ENCODE measurements around the gene FUT7. TPM values are rescaled to one million over a fixed set of nuclear protein-coding genes. Genes with fewer than 3 reads are reported as not detected.

The FUT7 gene
- total and polyA plus RNA-seq, 2 of the 13 experiments (the other 11 are each of a cell fraction or from before 2014, with no cell fraction given): 0.05 TPM; not detected in 1

DNA sequence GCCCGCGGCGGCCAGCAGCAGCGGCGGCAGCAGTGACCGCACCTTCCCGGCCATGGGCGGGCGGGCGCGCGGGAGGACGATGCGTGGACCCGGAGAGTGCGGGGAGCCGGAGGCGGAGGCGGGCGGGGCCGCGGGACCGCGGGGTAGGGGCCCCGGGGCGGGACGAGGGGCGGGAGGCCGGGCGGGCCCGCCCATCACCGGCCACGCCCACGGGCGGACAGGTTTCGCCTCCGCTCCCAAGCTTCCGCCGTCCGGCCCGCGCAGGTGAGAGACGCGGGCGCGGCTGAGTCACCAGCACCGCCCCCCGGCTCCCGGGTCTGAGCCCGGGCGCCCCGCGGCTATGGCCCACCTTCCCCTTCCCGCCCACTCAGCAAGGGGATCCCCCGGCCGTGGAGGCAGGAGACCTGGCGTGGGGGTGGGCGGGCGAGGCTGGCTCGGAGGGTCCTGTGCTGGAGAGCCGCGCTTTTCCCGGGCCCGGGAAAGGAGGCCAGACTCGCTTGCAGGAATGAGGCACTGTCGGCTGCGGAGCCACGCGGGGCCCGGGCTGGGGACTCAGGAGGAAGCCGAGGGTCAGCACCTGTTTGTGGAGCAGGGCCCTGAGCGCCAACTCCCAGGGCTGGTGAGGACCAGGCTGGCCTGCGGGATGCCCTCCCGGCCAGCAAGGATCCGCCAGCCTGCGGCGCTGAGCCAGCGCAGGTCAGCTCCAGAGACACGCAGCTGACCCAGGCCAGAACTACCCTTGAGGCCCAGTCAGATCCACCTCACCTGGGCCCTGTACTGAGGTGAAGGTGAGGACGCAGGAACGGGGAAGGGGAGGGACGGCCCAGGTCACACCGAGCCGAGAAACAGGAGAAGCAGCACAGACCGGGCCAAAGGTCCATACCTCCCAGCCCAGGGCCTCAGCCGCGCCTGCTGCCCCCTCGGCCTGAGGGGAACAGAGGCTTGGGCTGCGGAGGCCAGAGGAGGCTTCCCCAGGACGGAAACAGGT is 22.4 kb upstream of the FUT7 start, which contains the start of gene ENTPD2 (continued):
- peak in 1 of 2 experiments; percentile 62; a peak in 1 of 4 replicates for TF ChIP-seq KLF16 (CRISPR knock-in tag; IDR thresholded peaks at IDR 0.05)
- peak; percentile 85 for TF ChIP-seq ZFY (CRISPR knock-in tag; IDR thresholded peaks at IDR 0.05)
- peak; percentile 78 for TF ChIP-seq ZNF441 (CRISPR knock-in tag; IDR thresholded peaks at IDR 0.05; ENCODE audit: borderline replicate concordance)
- 0 out of 2 replicates have a peak, but pooled peaks have one; percentile 13 for TF ChIP-seq HHEX (CRISPR knock-in tag; IDR thresholded peaks at IDR 0.05)
- TF ChIP-seq SIN3A (IDR thresholded peaks at IDR 0.05; ENCODE audit: borderline replicate concordance, low read depth, low read length): peak; percentile 63; the same call in 1 of the 2 replicates
- 0 out of 2 replicates have a peak, but pooled peaks have one; percentile 56 for TF ChIP-seq ZNF709 (CRISPR knock-in tag; IDR thresholded peaks at IDR 0.05)
- 0 out of 2 replicates have a peak, but pooled peaks have one; percentile 10 for TF ChIP-seq PHF20 (CRISPR knock-in tag; IDR thresholded peaks at IDR 0.05)
- TF ChIP-seq IKZF4 (CRISPR knock-in tag; IDR thresholded peaks at IDR 0.05; ENCODE audit: borderline replicate concordance, low read depth, not compliant biosample characterization): peak; percentile 8
- TF ChIP-seq, protein P1, sequence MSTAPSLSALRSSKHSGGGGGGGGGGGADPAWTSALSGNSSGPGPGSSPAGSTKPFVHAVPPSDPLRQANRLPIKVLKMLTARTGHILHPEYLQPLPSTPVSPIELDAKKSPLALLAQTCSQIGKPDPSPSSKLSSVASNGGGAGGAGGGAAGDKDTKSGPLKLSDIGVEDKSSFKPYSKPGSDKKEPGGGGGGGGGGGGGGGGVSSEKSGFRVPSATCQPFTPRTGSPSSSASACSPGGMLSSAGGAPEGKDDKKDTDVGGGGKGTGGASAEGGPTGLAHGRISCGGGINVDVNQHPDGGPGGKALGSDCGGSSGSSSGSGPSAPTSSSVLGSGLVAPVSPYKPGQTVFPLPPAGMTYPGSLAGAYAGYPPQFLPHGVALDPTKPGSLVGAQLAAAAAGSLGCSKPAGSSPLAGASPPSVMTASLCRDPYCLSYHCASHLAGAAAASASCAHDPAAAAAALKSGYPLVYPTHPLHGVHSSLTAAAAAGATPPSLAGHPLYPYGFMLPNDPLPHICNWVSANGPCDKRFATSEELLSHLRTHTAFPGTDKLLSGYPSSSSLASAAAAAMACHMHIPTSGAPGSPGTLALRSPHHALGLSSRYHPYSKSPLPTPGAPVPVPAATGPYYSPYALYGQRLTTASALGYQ (CRISPR knock-in tag; IDR thresholded peaks at IDR 0.05): peak; percentile 41; the same call in 1 of the 2 replicates
- TF ChIP-seq GATA4 (IDR thresholded peaks at IDR 0.05; ENCODE audit: borderline replicate concordance, low read depth): peak; percentile 38; the same call in 1 of the 2 replicates
- TF ChIP-seq SP4 (CRISPR knock-in tag; IDR thresholded peaks at IDR 0.05): peak; percentile 89
- peak; percentile 57; the same call in 1 of the 2 replicates for TF ChIP-seq ZBTB38 (CRISPR knock-in tag; IDR thresholded peaks at IDR 0.05)
- peak; percentile 44 for TF ChIP-seq HNRNPLL (IDR thresholded peaks at IDR 0.05; ENCODE audit: low read depth, low read length, poor library complexity, severe bottlenecking)
- TF ChIP-seq, protein P2, sequence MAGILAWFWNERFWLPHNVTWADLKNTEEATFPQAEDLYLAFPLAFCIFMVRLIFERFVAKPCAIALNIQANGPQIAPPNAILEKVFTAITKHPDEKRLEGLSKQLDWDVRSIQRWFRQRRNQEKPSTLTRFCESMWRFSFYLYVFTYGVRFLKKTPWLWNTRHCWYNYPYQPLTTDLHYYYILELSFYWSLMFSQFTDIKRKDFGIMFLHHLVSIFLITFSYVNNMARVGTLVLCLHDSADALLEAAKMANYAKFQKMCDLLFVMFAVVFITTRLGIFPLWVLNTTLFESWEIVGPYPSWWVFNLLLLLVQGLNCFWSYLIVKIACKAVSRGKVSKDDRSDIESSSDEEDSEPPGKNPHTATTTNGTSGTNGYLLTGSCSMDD (CRISPR knock-in tag; IDR thresholded peaks at IDR 0.05): 0 out of 2 replicates have a peak, but pooled peaks have one; percentile 20
- peak; percentile 71; the same call in 1 of the 2 replicates for TF ChIP-seq ZNF766 (CRISPR knock-in tag; IDR thresholded peaks at IDR 0.05; ENCODE audit: borderline replicate concordance)
- peak; percentile 7; the same call in 1 of the 2 replicates for TF ChIP-seq JUND (CRISPR knock-in tag; IDR thresholded peaks at IDR 0.05)
- TF ChIP-seq, protein P3, sequence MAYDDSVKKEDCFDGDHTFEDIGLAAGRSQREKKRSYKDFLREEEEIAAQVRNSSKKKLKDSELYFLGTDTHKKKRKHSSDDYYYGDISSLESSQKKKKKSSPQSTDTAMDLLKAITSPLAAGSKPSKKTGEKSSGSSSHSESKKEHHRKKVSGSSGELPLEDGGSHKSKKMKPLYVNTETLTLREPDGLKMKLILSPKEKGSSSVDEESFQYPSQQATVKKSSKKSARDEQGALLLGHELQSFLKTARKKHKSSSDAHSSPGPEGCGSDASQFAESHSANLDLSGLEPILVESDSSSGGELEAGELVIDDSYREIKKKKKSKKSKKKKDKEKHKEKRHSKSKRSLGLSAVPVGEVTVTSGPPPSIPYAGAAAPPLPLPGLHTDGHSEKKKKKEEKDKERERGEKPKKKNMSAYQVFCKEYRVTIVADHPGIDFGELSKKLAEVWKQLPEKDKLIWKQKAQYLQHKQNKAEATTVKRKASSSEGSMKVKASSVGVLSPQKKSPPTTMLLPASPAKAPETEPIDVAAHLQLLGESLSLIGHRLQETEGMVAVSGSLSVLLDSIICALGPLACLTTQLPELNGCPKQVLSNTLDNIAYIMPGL (CRISPR knock-in tag; IDR thresholded peaks at IDR 0.05; ENCODE audit: borderline replicate concordance in 1 of 2, low read depth in 1 of 2): peak; percentile 34 to 41; a peak in 3 of 4 replicates
- no peak for TF ChIP-seq PAF1 (CRISPR knock-in tag; IDR thresholded peaks at IDR 0.05)
- TF ChIP-seq TMF1 (CRISPR knock-in tag; IDR thresholded peaks at IDR 0.05; ENCODE audit: low read depth): peak; percentile 6; the same call in 1 of the 2 replicates
- TF ChIP-seq, protein P4, sequence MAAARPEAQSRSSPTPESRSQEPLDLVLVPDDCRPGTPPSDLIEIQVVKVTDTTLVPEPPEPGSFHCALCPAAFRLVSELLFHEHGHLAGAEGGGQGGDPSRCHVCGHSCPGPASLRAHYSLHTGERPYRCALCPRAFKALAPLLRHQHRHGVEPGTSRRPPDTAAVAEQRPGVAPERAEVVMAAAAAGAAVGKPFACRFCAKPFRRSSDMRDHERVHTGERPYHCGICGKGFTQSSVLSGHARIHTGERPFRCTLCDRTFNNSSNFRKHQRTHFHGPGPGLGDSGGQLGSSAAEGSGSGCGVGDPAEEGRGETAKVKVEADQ (CRISPR knock-in tag; IDR thresholded peaks at IDR 0.05; ENCODE audit: borderline replicate concordance): no peak
- peak; percentile 36; the same call in 1 of the 2 replicates for TF ChIP-seq ZNF160 (CRISPR knock-in tag; IDR thresholded peaks at IDR 0.05)
- peak; percentile 76; the same call in 1 of the 2 replicates for TF ChIP-seq ZFYVE20 (CRISPR knock-in tag; IDR thresholded peaks at IDR 0.05; ENCODE audit: borderline replicate concordance, low read depth)
